NCI-H345 (cell line): ENCODE measurements around the gene SSTR4.

ENCODE experiments used
- DNase-seq: peaks from one replicate; lab custom pipeline; 2025; lab: John Stamatoyannopoulos, UW

Gene SSTR4

GRCh38 chr20:23086931-23087411, 51.9 kb downstream of the SSTR4 start:
- no peak for DNase-seq

- no peak for DNase-seq
Observed at GRCh38 chr20:23087587-23088251, 52.6 kb downstream of the SSTR4 start.
